Measurements from ENCODE around the gene GRIA4. TPM values are rescaled to one million over a fixed set of nuclear protein-coding genes. Genes with fewer than 3 reads are reported as not detected.

GRIA4 gene
- total RNA-seq, 1 donor from 2014 or later: 3.7 TPM

GRCh38 chr11:105802390-105802789 lies 192.5 kb downstream of the GRIA4 start:
- H3K9me3 Mint-ChIP-seq: no peaks in the 10 kb centered on the region

GRCh38 chr11:105811242-105811641 lies 201.4 kb downstream of the GRIA4 start:
- H3K4me1 ChIP-seq: no peaks in the 10 kb centered on the region
- no peak overlapping the region for H3K27ac ChIP-seq
- DNase-seq (ENCODE audit: low spot score): peak; percentile 13
- H3F3A ChIP-seq (ENCODE audit: low read depth): no peaks in the 10 kb centered on the region
- TF ChIP-seq EZH2 (IDR thresholded peaks at IDR 0.05) (no peak), EZH2phosphoT487 (IDR thresholded peaks at IDR 0.05) (no peak)
- TF ChIP-seq, protein P1, sequence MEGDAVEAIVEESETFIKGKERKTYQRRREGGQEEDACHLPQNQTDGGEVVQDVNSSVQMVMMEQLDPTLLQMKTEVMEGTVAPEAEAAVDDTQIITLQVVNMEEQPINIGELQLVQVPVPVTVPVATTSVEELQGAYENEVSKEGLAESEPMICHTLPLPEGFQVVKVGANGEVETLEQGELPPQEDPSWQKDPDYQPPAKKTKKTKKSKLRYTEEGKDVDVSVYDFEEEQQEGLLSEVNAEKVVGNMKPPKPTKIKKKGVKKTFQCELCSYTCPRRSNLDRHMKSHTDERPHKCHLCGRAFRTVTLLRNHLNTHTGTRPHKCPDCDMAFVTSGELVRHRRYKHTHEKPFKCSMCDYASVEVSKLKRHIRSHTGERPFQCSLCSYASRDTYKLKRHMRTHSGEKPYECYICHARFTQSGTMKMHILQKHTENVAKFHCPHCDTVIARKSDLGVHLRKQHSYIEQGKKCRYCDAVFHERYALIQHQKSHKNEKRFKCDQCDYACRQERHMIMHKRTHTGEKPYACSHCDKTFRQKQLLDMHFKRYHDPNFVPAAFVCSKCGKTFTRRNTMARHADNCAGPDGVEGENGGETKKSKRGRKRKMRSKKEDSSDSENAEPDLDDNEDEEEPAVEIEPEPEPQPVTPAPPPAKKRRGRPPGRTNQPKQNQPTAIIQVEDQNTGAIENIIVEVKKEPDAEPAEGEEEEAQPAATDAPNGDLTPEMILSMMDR (IDR thresholded peaks at IDR 0.05): no peak
- H3K4me2 ChIP-seq: no peak overlapping the region
- Mint-ChIP-seq H3K27me3 (ENCODE audit: insufficient read depth, low read depth) (no peaks in the 10 kb centered on the region), H3K9me3 (no peaks in the 10 kb centered on the region), H3K4me1 (no peaks in the 10 kb centered on the region), H3K36me3 (no peaks in the 10 kb centered on the region), H3K27ac (no peak overlapping the region), H3K4me3 (no peak overlapping the region)
- H3K79me2 ChIP-seq (ENCODE audit: low read depth): no peaks in the 10 kb centered on the region
- H3K36me3 ChIP-seq: no peaks in the 10 kb centered on the region
- H3K9me3 ChIP-seq (ENCODE audit: low read depth): no peaks in the 10 kb centered on the region
- no peak overlapping the region for H2AFZ ChIP-seq (replicated peaks)
- no peak overlapping the region for H3K9ac ChIP-seq
- no peak overlapping the region for H3K4me3 ChIP-seq
- no peaks in the 10 kb centered on the region for H3K27me3 ChIP-seq
- no peaks in the 10 kb centered on the region for H4K20me1 ChIP-seq (ENCODE audit: low read depth)

More at GRCh38 chr11:105802390-105802789, 192.5 kb downstream of the GRIA4 start:
- Histone ChIP-seq H3K9me3 (ENCODE audit: low read depth) (no peaks in the 10 kb centered on the region), H3K9ac (no peak overlapping the region), H3K79me2 (ENCODE audit: low read depth) (no peaks in the 10 kb centered on the region), H3K27me3 (no peaks in the 10 kb centered on the region), H3K4me1 (peaks cover 4% of the 10 kb centered on the region), H3F3A (ENCODE audit: low read depth) (no peaks in the 10 kb centered on the region), H3K27ac (no peak overlapping the region), H3K4me2 (no peak overlapping the region), H3K36me3 (no peaks in the 10 kb centered on the region), H2AFZ (replicated peaks) (no peak overlapping the region), H3K4me3 (no peak overlapping the region), H4K20me1 (ENCODE audit: low read depth) (no peaks in the 10 kb centered on the region)
- no peaks in the 10 kb centered on the region for H3K4me1 Mint-ChIP-seq
- H3K36me3 Mint-ChIP-seq: no peaks in the 10 kb centered on the region
- TF ChIP-seq, protein P1 (IDR thresholded peaks at IDR 0.05): no peak
- no peak for TF ChIP-seq EZH2phosphoT487 (IDR thresholded peaks at IDR 0.05)
- TF ChIP-seq EZH2 (IDR thresholded peaks at IDR 0.05): no peak
- no peak for DNase-seq (ENCODE audit: low spot score)
- H3K4me3 Mint-ChIP-seq: no peak overlapping the region
- H3K27me3 Mint-ChIP-seq (ENCODE audit: insufficient read depth, low read depth): no peaks in the 10 kb centered on the region
- no peak overlapping the region for H3K27ac Mint-ChIP-seq

DNA sequence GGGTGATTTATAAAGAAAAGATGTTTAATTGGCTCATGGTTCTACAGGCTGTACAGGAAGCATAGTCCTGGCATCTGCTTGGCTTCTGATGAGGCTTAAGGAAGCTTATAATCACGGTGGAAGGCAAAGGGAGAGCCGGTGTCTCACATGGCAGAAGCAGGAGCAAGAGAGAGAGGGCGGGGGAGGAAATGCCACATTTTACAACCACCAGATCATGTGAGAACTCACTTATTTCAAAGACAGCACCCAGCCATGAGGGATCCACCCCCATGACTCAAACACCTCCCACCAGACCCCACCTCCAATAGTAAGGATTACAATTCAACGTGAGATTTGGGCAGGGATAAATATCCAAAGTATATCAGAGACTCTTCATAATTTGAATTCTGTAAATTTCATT lies 211.5 kb downstream of the GRIA4 start:
- DNase-seq (ENCODE audit: low spot score): no peak

More for the DNA sequence above, 211.5 kb downstream of the GRIA4 start:
- no peaks in the 10 kb centered on the region for H3K27me3 Mint-ChIP-seq (ENCODE audit: insufficient read depth, low read depth)
- H3F3A ChIP-seq (ENCODE audit: low read depth): no peaks in the 10 kb centered on the region
- TF ChIP-seq, protein P1 (IDR thresholded peaks at IDR 0.05): no peak
- TF ChIP-seq EZH2 (IDR thresholded peaks at IDR 0.05): no peak
- TF ChIP-seq EZH2phosphoT487 (IDR thresholded peaks at IDR 0.05): no peak
- no peak overlapping the region for H3K27ac Mint-ChIP-seq
- no peaks in the 10 kb centered on the region for H3K79me2 ChIP-seq (ENCODE audit: low read depth)
- H3K4me2 ChIP-seq: no peak overlapping the region
- no peak overlapping the region for H3K4me3 ChIP-seq
- H3K36me3 ChIP-seq: no peaks in the 10 kb centered on the region
- no peaks in the 10 kb centered on the region for H3K9me3 ChIP-seq (ENCODE audit: low read depth)
- no peak overlapping the region for H3K9ac ChIP-seq
- no peaks in the 10 kb centered on the region for H3K36me3 Mint-ChIP-seq
- H3K4me3 Mint-ChIP-seq: no peak overlapping the region
- peaks cover 4% of the 10 kb centered on the region for H3K4me1 Mint-ChIP-seq
- no peaks in the 10 kb centered on the region for H4K20me1 ChIP-seq (ENCODE audit: low read depth)
- H3K9me3 Mint-ChIP-seq: peaks cover 1% of the 10 kb centered on the region
- no peak overlapping the region for H3K27ac ChIP-seq
- H2AFZ ChIP-seq (replicated peaks): no peak overlapping the region
- H3K4me1 ChIP-seq: no peaks in the 10 kb centered on the region
- H3K27me3 ChIP-seq: no peaks in the 10 kb centered on the region

Measured in neural progenitor cell (in vitro differentiated cells).